Hematopoietic multipotent progenitor cell treated with erythropoietin and hydrocortisone succinate and interleukin-3 and kit ligand, for 4 days (in vitro differentiated cells): ENCODE measurements around the gene ZNF254.
A peak's percentile ranks its signal among the peaks of the same experiment; 100 is the strongest.
"Not testable (repeated sequence)": the region's sequence is repeated elsewhere in the genome, so short reads cannot be mapped to it uniquely, and the experiment has no call there.

Experiments
- DNase-seq: peaks from one replicate; pipeline ENCODE4 v3.0.0-alpha.2; 2015

The ZNF254 gene

DNA sequence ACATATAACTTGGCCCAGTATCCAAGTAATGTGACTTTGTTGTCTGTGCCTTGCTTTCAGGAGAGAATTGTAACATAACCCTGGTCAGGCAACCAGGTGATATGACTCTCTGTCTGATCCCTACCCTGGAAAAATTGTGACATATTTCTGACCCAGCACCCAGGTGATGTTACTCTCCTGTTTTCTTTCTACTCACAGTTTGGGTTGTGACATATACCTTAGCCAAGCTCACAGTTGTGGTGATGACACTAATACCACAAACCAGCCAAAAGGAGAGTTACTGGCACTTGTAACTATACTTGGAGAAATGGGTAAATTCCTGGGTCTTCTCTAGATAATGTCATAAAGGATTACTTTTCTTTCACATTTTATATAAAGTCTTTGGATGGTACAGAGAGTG is 14.3 kb upstream of the ZNF254 start:
- DNase-seq = no peak

DNA sequence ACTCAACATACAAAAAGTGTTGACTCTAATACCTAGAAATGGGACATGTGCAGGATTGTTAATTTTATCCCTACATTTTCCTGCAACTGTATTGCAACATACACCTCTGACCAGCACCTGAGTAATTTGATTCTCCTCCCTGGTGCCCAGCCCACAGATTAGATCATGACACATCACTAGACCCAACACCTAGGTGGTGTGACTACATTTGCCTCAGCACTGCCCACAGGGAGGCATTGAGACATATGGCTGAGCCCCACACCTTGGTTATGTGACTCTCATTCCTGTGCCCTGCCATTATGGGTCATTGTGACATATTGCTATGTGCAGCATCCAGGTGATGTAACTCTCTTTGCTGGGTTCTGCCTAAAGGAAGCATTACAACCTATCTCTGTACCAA is 13.2 kb upstream of the ZNF254 start:
- no peak for DNase-seq

DNA sequence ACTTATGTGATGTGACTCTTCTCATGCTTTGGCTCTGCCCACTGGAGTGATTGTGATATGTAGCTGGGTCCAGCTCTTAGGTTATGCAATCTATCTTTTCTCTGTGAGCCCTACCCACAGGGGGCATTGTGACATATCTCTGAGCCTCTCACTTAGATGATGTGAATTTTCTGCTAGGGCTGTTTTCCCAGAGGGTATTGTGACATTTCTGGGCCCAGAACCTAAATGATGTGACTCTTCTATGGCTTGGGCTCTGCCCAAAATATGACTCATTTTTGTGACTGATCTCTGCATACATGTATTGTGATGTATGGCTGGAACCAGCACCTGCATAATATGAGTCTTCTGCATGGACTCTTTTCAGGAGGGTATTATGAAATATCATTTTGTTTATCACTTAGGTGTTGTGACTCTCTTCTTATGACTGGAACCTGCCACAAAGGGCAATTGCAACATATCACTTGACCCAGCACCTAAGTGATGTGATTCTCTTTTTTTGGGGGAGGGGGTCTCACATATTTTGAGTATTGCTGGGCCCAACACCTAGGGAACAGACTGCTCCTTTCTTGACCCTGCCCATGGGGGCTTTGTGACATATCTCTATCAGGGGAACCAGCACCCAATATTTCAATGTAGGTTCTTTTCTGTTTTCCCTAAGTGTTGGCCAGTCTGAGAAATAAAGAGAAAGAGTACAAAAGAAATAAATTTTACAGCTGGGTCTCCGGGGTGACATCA is 12.1 kb upstream of the ZNF254 start:
- peak; percentile 16 for DNase-seq

DNA sequence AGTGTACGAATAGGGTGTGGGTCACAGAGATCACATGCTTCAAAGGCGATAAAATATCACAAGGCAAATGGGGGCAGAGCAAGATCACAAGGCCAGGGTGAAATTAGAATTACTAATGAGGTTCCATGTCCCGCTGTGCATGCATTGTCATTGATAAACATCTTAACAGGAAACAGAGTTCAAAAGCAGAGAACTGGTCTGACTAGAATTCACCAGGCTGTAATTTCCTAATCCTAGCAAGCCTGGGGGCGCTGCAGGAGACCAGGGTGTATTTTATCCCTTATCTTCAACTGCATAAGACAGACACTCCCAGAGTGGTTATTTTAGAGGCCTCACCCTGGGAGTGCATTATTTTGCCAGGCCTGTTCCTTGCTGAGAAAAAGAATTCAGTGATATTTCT is 11.5 kb upstream of the ZNF254 start:
- DNase-seq = peak; percentile 25

DNA sequence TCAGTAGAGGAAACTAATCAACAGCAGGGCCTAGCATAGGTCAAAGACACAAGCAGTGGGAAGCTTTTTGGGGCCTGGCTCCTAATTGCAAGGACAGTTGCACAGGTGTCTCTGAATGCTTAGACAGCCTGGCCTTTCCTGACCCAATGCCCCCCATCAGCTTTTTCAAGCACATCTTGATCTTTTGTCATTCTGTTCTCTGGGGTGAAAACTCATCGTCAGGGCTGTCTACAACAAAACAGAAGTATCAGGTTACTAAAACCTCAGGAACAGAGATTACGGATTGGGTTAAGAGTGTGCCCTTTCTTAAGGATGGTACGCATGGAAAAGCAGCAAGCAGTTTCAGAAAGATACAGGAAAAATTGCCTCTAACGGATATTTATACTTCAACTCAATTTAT is 8.3 kb upstream of the ZNF254 start:
- DNase-seq = no peak

DNA sequence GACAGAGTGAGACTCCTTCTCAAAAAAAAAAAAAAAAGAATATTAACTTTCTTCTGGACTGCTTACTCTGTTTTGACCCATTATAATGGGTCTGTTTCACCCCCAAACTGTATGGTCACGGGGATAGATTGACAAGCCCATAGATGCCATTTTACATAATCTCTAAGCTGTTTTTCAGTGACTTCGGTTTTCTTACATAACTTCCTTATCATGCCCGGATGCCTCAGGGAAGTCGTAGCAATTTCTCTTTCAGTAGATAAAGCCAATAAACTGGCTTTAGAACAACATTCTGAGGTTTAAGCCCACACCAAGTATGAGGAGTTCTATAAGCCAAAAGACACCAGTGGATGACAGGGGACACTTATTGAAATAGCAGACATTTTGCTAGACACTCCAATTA is 5.9 kb upstream of the ZNF254 start:
- peak; percentile 56 for DNase-seq

DNA sequence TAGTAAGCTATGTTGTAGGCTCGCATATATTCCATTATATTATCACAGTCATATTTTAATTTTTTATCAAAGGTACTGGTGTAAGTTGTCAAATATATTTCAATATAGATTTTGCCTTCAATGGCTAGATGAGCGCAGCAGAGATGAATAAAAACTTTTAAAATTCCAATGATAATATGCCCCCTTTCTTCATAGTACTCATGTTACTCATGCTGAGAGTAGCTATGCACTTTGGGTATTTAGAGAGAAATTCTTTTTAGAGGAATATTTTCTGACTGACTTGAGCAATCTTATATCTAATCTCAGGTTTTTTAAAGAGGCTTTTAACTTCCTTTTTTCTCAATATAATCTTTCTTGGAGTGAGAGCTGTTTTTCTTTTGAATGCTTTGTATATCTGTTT is 11.4 kb downstream of the ZNF254 start:
- DNase-seq = no peak

DNA sequence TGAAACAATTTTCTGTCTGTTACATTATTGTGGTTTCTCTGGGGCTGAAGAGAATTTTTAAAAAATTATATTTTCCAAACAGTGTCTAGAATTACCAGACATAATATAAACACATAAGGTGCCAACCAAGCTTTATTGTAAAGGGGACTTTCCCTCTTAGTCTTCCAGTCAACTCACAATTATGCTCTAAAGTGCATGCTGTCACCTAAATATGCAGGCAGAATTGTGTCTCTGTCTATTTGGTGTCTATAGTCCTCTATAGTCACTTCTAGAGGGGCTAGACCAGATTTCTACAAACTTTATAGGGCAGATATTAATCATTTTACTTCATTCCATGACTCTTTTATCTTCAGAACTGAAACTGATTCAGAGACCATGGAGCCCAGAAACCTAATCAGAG is 12.8 kb downstream of the ZNF254 start:
- no peak for DNase-seq

DNA sequence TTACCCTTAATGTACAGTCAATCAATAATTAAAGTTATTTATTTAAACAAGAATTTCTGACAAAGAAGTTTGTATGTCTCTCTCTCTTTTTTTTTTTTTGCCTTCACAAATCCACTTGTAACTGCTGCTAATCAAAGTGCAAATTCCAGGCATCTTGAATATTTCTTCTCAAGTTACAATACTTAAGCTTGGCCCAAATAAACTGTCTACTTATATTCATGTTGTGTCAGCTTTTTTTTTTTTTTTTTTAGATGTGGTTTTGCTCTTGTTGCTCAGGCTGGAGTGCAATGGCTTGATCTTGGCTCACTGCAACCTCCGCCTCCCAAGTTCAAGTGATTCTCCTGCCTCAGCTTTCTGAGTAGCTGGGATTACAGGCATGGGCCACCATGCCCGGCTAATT is 13.6 kb downstream of the ZNF254 start:
- not testable (repeated sequence) for DNase-seq

DNA sequence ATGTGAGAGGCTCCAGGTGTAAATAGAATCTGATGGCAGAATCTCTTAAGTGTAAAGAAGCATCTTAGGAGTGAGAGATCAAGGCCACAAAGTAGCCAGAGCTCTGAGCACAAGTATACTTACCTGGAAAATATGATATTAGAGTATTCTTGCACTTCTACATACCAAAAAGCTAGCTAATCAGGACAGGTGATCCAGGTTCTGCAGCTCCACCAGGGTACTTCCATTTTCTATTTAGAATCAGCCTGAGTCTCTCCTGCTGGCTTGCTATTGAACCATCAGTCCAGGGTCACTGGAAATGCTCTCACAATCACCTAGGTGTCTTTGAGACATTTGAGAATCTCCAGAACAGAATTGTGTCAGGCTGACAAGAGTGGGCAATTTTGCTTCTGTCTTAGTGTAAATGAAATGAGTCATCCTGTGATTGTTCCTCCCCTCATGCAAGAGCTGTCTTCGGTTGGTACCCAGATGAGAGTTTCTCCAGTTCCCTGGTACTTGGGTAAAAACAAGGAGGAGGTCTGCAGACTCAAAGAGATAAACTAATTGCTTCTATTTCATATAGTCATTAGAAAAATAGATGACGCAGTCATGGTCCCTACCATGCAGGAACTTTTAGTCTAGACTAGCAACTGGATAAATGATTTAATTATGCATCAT is 14.6 kb downstream of the ZNF254 start:
- DNase-seq = no peak

DNA sequence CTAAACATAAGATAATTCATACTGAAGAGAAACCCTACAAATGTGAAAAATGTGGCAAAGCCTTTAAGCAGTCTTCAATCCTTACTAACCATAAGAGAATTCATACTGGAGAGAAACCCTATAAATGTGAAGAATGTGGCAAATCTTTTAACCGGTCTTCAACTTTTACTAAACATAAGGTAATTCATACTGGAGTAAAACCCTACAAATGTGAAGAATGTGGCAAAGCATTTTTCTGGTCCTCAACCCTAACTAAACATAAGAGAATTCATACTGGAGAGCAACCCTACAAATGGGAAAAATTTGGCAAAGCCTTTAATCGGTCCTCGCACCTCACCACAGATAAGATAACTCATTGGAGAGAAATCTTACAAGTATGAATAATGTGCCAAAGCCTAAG is 40.6 kb downstream of the ZNF254 start:
- no peak for DNase-seq

DNA sequence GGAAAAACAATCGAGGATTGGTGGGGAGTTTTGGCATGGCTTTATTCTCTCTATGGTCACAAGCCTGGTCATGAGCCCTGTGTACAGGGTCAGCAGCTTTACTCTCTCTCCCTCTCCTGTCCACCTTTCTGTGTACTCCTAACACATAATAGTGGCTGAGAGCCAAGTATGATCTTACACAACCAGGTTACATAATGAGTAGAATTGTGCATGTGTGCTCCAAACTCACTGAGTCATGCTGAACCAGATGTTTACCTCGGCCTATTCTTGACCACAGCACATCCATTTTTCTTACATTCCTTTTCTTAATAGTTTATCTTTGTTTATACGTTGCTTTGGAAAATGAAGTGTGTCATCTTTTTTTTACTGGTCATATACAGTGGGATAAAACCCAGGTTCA is 53.1 kb downstream of the ZNF254 start:
- DNase-seq = peak; percentile 38

DNA sequence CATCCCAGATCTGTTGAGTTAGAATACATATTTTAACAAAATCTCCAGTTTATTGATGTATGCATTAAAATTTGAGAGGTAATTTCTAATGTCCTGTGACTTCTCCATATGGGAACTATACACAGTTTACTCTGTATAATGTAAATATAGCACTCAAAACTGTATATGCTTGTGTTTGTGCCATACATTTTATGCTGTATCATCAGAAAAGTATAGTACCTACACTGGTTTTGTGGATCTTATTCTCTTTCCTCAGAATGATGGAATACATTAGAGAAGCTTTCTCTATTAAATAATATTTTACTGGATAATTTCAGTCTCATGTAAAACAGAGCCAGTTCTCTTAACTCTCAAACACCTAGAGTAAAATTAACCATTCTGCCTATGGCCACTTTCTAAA is 53.6 kb downstream of the ZNF254 start:
- no peak for DNase-seq

DNA sequence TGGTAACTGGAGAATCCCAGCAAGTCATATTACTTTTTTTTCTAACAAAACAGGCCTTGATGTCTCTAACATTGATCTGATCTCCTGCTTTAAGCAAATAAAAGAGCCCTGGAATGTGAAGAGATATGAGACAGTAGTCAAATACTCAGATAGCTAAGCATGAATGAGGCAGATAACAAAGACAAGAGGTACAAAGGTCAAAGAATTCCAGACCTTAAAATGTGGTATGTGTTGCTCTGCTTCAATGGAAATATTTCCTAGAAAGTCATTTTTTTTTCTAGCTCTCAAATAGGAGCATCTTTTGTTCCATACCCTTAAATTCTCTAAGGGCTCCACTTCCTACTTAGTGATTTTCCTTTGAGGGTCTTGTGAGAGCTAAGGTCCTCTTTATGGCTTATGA is 54.6 kb downstream of the ZNF254 start:
- no peak for DNase-seq

DNA sequence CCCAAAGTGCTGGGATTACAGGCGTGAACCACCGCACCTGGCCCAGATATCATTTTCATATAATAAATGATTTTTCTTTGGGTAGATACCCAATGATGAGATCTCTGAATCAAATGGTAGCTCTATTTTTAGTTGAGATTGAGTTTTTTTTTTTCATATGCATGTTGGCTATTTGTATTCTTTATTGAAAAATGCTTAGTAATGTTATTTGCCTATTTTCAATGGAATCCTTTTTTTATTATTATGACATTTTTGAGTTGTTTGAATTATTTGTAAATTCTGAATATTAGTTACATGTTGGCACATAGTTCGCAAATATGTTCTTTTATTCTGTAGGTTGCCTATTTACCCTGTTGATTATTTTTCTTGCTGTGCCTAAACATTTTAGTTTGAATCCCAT is 55.8 kb downstream of the ZNF254 start:
- no peak for DNase-seq

DNA sequence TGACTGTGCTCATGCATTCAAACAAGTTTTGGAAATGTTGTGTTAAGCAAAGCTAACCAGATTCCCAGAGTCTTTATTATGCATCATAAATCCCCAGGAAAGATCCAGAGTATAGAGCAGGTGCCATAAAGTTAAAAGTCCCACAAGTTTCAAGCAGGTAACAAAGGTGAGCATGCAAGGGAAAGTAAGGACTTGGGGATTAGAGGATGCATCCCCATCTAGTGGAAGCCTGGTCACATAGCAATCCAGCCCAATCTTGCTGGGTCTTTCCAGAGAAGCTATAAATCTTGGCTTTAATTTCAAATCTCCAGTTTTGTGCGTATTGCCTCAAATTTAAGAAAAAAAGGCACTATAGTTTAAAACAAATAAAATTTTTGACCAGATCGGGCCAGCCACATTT is 72.7 kb downstream of the ZNF254 start:
- peak; percentile 24 for DNase-seq

DNA sequence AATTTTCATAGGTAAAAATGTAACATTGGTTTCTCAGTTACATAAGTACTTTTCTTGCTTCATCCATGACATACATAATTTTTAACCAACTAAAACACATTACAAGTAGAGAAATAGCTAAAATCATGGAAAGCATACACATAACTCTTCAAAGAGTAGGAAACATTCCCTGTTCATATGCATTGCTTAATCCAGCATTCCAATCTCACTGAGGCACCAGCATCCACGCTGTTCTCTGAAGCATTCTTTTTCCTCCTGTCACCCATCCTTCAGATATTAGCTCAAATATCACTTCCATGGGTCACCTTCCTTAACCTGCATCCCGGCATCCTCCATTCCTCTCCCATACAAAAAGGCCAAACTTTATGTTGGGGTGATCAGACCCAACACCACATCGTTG is 79.1 kb downstream of the ZNF254 start:
- DNase-seq = no peak

DNA sequence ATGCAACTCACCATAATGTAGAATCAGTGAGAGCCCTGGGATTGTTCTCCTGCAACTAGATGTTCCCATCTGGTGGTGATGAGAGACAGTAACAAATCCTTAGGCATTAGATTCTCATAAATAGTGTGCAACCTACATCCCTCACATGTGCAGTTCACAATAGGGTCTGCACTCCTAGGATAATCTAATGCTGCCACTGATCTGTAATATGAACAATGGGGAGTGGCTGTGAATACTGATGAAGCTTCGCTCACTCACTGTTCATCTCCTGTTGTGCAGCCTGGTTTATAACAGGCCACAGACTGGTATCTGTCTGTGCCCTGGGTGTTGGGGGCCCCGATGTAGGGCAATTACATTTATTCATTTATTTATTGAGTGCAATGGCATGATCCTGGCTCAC is 86.9 kb downstream of the ZNF254 start:
- no peak for DNase-seq

DNA sequence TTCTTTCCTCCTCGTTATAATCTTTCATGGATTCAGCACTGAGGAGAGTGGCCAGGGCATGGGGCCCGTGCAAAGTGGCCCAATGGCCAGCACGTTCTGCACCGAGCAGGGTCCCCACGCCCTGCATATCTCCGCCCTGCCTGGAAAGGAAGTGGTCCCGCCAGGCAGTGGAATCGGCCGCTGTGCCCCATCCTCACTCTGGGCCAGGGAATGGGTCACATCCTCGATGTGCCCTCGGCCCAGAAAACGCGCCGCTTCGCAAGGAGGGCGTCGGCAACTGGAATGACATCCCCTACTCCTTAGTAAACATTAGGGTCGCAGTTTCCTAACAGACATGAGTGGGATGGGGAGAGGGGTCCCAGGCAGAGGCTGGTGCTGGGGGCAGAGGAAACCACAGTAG is 90.7 kb downstream of the ZNF254 start:
- no peak for DNase-seq

DNA sequence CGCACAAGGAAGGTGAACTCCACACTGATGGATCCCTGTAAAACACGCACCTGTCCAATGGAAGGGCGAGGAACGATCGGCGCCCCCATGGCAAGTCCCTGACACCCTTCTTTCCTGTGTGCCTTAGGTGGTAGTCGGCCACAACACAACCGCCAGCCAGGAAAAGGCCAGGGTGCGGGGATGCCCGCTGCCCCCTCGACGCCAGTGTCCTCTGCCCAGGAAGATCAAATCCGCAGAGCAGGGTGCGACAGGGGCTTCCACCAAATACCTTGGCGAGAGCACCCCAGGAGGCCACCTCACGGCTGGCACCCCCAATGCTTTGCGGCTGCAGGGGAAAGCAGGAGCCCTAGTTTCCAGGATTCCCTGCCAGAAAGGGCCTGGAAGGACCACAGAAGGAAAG is 91.2 kb downstream of the ZNF254 start:
- DNase-seq = no peak
